Measurements from ENCODE around the gene PLAGL1.
A peak's percentile ranks its signal among the peaks of the same experiment; 100 is the strongest.
"Not testable (repeated sequence)": the region's sequence is repeated elsewhere in the genome, so short reads cannot be mapped to it uniquely, and the experiment has no call there.

The PLAGL1 gene

GRCh38 chr6:144008120-144008811, at the start of gene PLAGL1:
Gene PLAGL1, minus strand, starts transcription at chr6:144008259. Its CDS starts 60,123 bp downstream, at chr6:143948136.
- DNase-seq = peak in 14 of 56 donors; percentile 3 to 25 (median 11)

GRCh38 chr6:144055121-144055931, 47.3 kb upstream of the PLAGL1 start:
- DNase-seq = no peak

GRCh38 chr6:144053601-144054000, 45.5 kb upstream of the PLAGL1 start:
- no peak for DNase-seq

GRCh38 chr6:144052488-144052887, 44.4 kb upstream of the PLAGL1 start:
- DNase-seq = no peak

- DNase-seq = no peak
Observed at GRCh38 chr6:144049386-144049785, 41.3 kb upstream of the PLAGL1 start.

- no peak for DNase-seq
Observed at GRCh38 chr6:144047688-144048087, 39.6 kb upstream of the PLAGL1 start.

- not testable (repeated sequence) for DNase-seq
Observed at GRCh38 chr6:144046672-144047071, 38.6 kb upstream of the PLAGL1 start.

GRCh38 chr6:144044989-144045388, 36.9 kb upstream of the PLAGL1 start:
- not testable (repeated sequence) for DNase-seq

- DNase-seq = no peak
Observed at GRCh38 chr6:144036835-144037195, 28.8 kb upstream of the PLAGL1 start.

- DNase-seq = peak in 7 of 56 donors; percentile 1 to 18 (median 2)
Observed at GRCh38 chr6:144036064-144036834, 28.2 kb upstream of the PLAGL1 start.

- no peak for DNase-seq
Observed at GRCh38 chr6:144035416-144035815, 27.4 kb upstream of the PLAGL1 start.

GRCh38 chr6:144033816-144034735, 26.0 kb upstream of the PLAGL1 start:
- DNase-seq = no peak

- DNase-seq = no peak
Observed at GRCh38 chr6:144029452-144029851, 21.4 kb upstream of the PLAGL1 start.

- DNase-seq = no peak
Observed at GRCh38 chr6:144027932-144028587, 20.0 kb upstream of the PLAGL1 start.

- DNase-seq = no peak
Observed at GRCh38 chr6:144023216-144023615, 15.2 kb upstream of the PLAGL1 start.

GRCh38 chr6:144019929-144020328, 11.9 kb upstream of the PLAGL1 start:
- DNase-seq = no peak

GRCh38 chr6:144017166-144018094, 9.4 kb upstream of the PLAGL1 start:
- no peak for DNase-seq

- DNase-seq = peak in 34 of 56 donors; percentile 8 to 81 (median 23)
Observed at GRCh38 chr6:144013486-144013909, 5.4 kb upstream of the PLAGL1 start.

GRCh38 chr6:144012534-144012933, 4.5 kb upstream of the PLAGL1 start:
- no peak for DNase-seq
